ENCODE results near the gene ZNF573.

GRCh38 chr19:37719927-37720265 lies 59.5 kb downstream of the ZNF573 start:
- no peak for TF ChIP-seq POLR2A (IDR thresholded peaks at IDR 0.05; ENCODE audit: low read length)
- TF ChIP-seq GATA1 (IDR thresholded peaks at IDR 0.05; ENCODE audit: low read depth, low read length) = no peak
